DOHH2 (cell line): ENCODE measurements around the gene GPC6.

Source experiments
- H3F3A ChIP-seq: fragments of 200-600 bp; sonication (generic), shearing (Covaris generic); 2 replicates; pipeline ENCODE4 v1.6.0; 2016; ENCODE audit warnings: antibody characterized with exemption, mild to moderate bottlenecking; ENCODE audit not compliant: control insufficient read depth, insufficient read depth
- H3K27ac ChIP-seq: fragments of 200-600 bp; sonication (generic); 2 replicates; pipeline ENCODE4 v1.5.1; 2014; ENCODE audit warnings: low read depth, mild to moderate bottlenecking, low read length, moderate library complexity
- H3K27me3 ChIP-seq: fragments of 200-600 bp; sonication (generic); 2 replicates; pipeline ENCODE4 v1.6.1; 2014; ENCODE audit warnings: mild to moderate bottlenecking, low read length, mixed read lengths; ENCODE audit not compliant: control insufficient read depth
- H3K36me3 ChIP-seq: fragments of 200-600 bp; sonication (generic); 2 replicates; pipeline ENCODE4 v1.6.1; 2014; ENCODE audit warnings: mild to moderate bottlenecking, low read length, moderate library complexity, mixed read lengths; ENCODE audit not compliant: control insufficient read depth
- H3K4me1 ChIP-seq: fragments of 200-600 bp; sonication (generic); 2 replicates; pipeline ENCODE4 v1.6.1; 2014; ENCODE audit warnings: mild to moderate bottlenecking, low read length, mixed read lengths; ENCODE audit not compliant: control insufficient read depth
- H3K4me2 ChIP-seq: fragments of 200-600 bp; sonication (generic); 2 replicates; pipeline ENCODE4 v1.6.0; 2014; ENCODE audit warnings: mild to moderate bottlenecking, low read length, moderate library complexity
- H3K4me3 ChIP-seq: fragments of 200-600 bp; sonication (generic); 2 replicates; pipeline ENCODE4 v1.5.1; 2014; ENCODE audit warnings: mild to moderate bottlenecking, low read length, mixed read lengths
- H3K79me2 ChIP-seq: fragments of 200-600 bp; sonication (generic); 2 replicates; pipeline ENCODE4 v1.6.1; 2014; ENCODE audit warnings: mild to moderate bottlenecking, low read length, mixed read lengths; ENCODE audit not compliant: control insufficient read depth
- H3K9me2 ChIP-seq: fragments of 200-600 bp; sonication (generic); replicated peaks from 2 replicates; pipeline ENCODE4 v1.6.1; 2014; ENCODE audit warnings: mild to moderate bottlenecking, low read length, mixed read lengths; ENCODE audit not compliant: control insufficient read depth
- H3K9me3 ChIP-seq: fragments of 200-600 bp; sonication (generic); 2 replicates; pipeline ENCODE4 v1.6.1; 2014; ENCODE audit warnings: antibody characterized with exemption, low read length, mixed read lengths; ENCODE audit not compliant: control insufficient read depth, insufficient read depth
- H4K20me1 ChIP-seq: fragments of 200-600 bp; sonication (generic); 2 replicates; pipeline ENCODE4 v1.6.0; 2014; ENCODE audit warnings: low read depth, mild to moderate bottlenecking, antibody characterized with exemption, low read length, moderate library complexity; ENCODE audit not compliant: control insufficient read depth, insufficient read depth
- CTCF ChIP-seq: fragments of 200-600 bp; sonication (generic); IDR thresholded peaks from one replicate; pipeline ENCODE4 v1.5.1; 2014; ENCODE audit warnings: antibody characterized with exemption, mild to moderate bottlenecking, low read depth, low read length; ENCODE audit not compliant: poor library complexity, severe bottlenecking
- EZH2phosphoT487 ChIP-seq: fragments of 200-600 bp; sonication (generic); IDR thresholded peaks from 2 replicates; pipeline ENCODE4 v1.6.1; 2017; ENCODE audit warnings: borderline replicate concordance, mild to moderate bottlenecking, antibody characterized with exemption, low read length, moderate library complexity, mixed read lengths

GPC6 gene

GRCh38 chr13:94196413-94196812 lies 969.8 kb downstream of the GPC6 start:
- Histone ChIP-seq H3F3A (no peaks in the 10 kb centered on the region), H3K4me1 (no peaks in the 10 kb centered on the region), H3K4me2 (no peak overlapping the region), H3K36me3 (no peaks in the 10 kb centered on the region), H3K9me2 (no peaks in the 10 kb centered on the region), H3K4me3 (no peak overlapping the region), H3K27ac (no peak overlapping the region), H3K9me3 (no peaks in the 10 kb centered on the region), H3K27me3 (peaks cover 2% of the 10 kb centered on the region; the same call in 1 of the 2 replicates), H4K20me1 (no peaks in the 10 kb centered on the region), H3K79me2 (no peaks in the 10 kb centered on the region)
- TF ChIP-seq EZH2phosphoT487 (no peak), CTCF (no peak)

- H3K9me2 ChIP-seq: no peaks in the 10 kb centered on the region
- no peaks in the 10 kb centered on the region for H3K79me2 ChIP-seq
- H3K4me2 ChIP-seq: no peak overlapping the region
- no peak overlapping the region for H3K27ac ChIP-seq
- H3K27me3 ChIP-seq: peaks cover 2% of the 10 kb centered on the region; the same call in 1 of the 2 replicates
- no peaks in the 10 kb centered on the region for H3F3A ChIP-seq
- no peaks in the 10 kb centered on the region for H3K4me1 ChIP-seq
- H4K20me1 ChIP-seq: no peaks in the 10 kb centered on the region
- no peaks in the 10 kb centered on the region for H3K9me3 ChIP-seq
- H3K4me3 ChIP-seq: no peak overlapping the region
- TF ChIP-seq EZH2phosphoT487: no peak
- no peak for TF ChIP-seq CTCF
- H3K36me3 ChIP-seq: no peaks in the 10 kb centered on the region
Measured at GRCh38 chr13:94198681-94199080, 972.1 kb downstream of the GPC6 start.

- no peaks in the 10 kb centered on the region for H3K4me1 ChIP-seq
- no peak overlapping the region for H3K27ac ChIP-seq
- no peaks in the 10 kb centered on the region for H3K9me3 ChIP-seq
- H3K4me3 ChIP-seq: no peak overlapping the region
- no peaks in the 10 kb centered on the region for H3F3A ChIP-seq
- H3K27me3 ChIP-seq: peaks cover 2% of the 10 kb centered on the region; the same call in 1 of the 2 replicates
- no peaks in the 10 kb centered on the region for H3K9me2 ChIP-seq
- no peaks in the 10 kb centered on the region for H3K36me3 ChIP-seq
- no peak overlapping the region for H3K4me2 ChIP-seq
- no peak for TF ChIP-seq CTCF
- no peak for TF ChIP-seq EZH2phosphoT487
- H4K20me1 ChIP-seq: no peaks in the 10 kb centered on the region
- no peaks in the 10 kb centered on the region for H3K79me2 ChIP-seq
Measured at GRCh38 chr13:94199135-94199534, 972.5 kb downstream of the GPC6 start.
